ENCODE results near the gene CADM2.

GRCh38 chr3:85574006-85574705 lies 615.4 kb downstream of the CADM2 start:
- TF ChIP-seq CTCF (IDR thresholded peaks at IDR 0.05; ENCODE audit: insufficient read depth, low read depth, low read length) (no peak), EZH2 (IDR thresholded peaks at IDR 0.05; ENCODE audit: insufficient read depth, low read length) (no peak)
